Vagina (tissue), 2 donors: ENCODE data around the gene RUSC1.

Source experiments
- POLR2AphosphoS5 ChIP-seq, 2 donors: sonication (generic); formaldehyde crosslinking; IDR thresholded peaks; one replicate each; pipeline ENCODE4 v1.9.0; 2017; ENCODE audit warnings: antibody characterized with exemption in 2 of 2, mild to moderate bottlenecking in 2 of 2, low read depth in 1 of 2; ENCODE audit not compliant: insufficient read depth in 1 of 2
- TF ChIP-seq, protein P1 (sequence below), 3 experiments: fragments of 450-650 bp in 2 of 3; fragments of 200-600 bp in 1 of 3; sonication (generic) in 1 of 3; IDR thresholded peaks; one replicate each; pipeline ENCODE4 v1.5.1; 2017 to 2019; ENCODE audit warnings: antibody characterized with exemption in 3 of 3, mild to moderate bottlenecking in 2 of 3, moderate library complexity in 2 of 3

DNA sequence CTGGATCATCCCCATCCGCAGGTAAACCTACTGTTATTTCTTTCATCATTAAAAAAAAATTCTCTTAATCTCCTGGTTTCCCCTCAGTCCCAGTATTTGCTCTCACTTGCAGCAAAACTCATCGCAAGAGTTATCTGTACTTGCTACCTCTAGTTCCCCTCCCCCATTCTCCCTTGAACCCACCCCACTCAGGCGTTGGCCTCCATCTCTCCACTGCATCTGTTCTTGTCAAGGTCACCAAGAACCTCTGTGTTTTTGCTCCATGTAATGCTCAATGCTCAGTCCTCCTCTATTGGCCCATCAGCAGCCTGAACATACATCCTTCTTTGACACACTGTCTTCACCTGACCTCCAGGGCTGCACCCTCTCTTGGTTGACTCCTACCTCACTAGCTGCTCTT is 24.0 kb upstream of the RUSC1 start:
- TF ChIP-seq, protein P1, sequence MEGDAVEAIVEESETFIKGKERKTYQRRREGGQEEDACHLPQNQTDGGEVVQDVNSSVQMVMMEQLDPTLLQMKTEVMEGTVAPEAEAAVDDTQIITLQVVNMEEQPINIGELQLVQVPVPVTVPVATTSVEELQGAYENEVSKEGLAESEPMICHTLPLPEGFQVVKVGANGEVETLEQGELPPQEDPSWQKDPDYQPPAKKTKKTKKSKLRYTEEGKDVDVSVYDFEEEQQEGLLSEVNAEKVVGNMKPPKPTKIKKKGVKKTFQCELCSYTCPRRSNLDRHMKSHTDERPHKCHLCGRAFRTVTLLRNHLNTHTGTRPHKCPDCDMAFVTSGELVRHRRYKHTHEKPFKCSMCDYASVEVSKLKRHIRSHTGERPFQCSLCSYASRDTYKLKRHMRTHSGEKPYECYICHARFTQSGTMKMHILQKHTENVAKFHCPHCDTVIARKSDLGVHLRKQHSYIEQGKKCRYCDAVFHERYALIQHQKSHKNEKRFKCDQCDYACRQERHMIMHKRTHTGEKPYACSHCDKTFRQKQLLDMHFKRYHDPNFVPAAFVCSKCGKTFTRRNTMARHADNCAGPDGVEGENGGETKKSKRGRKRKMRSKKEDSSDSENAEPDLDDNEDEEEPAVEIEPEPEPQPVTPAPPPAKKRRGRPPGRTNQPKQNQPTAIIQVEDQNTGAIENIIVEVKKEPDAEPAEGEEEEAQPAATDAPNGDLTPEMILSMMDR (IDR thresholded peaks at IDR 0.05): no peak
- no peak for TF ChIP-seq POLR2AphosphoS5 (IDR thresholded peaks at IDR 0.05; ENCODE audit: insufficient read depth in 1 of 2, low read depth in 1 of 2)
